ENCODE measurements around the gene NXN.
"Not testable (repeated sequence)": the region's sequence is repeated elsewhere in the genome, so short reads cannot be mapped to it uniquely, and the experiment has no call there.

The NXN gene

GRCh38 chr17:760371-760770 is 219.2 kb downstream of the NXN start:
- TF ChIP-seq CTCF (IDR thresholded peaks at IDR 0.05; ENCODE audit: control insufficient read depth, extremely low read depth, insufficient read depth), result no peak
- no peak for DNase-seq (ENCODE audit: low read depth)
- no peak overlapping the region for H3K4me3 ChIP-seq (ENCODE audit: low read depth, low read length)

DNA sequence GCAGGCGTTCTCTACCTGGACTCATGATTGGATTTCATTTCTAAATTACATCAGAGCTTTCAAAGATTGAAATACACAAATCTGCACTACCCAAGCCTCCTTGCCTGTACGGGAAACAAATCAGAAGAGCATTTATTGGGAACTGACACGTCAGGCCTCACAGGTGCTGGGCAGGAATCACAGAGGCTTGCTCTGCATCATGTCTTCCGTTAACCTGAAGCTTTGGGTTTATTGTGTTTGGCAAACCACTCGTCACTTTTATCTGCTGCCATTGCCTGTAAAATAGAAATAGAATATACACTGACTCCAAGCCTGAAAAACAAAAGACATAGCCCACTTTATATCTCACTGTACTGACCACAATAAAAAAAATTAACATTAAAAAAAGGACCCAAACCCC is 219.6 kb downstream of the NXN start:
- no peak for TF ChIP-seq CTCF (IDR thresholded peaks at IDR 0.05; ENCODE audit: control insufficient read depth, extremely low read depth, insufficient read depth)
- H3K4me3 ChIP-seq (ENCODE audit: low read depth, low read length), result no peak overlapping the region
- no peak for DNase-seq (ENCODE audit: low read depth)

- H3K4me3 ChIP-seq (ENCODE audit: low read depth, low read length); DNase-seq (ENCODE audit: low read depth): not testable (repeated sequence)
Measured at GRCh38 chr17:756010-756567, 223.5 kb downstream of the NXN start.

DNA sequence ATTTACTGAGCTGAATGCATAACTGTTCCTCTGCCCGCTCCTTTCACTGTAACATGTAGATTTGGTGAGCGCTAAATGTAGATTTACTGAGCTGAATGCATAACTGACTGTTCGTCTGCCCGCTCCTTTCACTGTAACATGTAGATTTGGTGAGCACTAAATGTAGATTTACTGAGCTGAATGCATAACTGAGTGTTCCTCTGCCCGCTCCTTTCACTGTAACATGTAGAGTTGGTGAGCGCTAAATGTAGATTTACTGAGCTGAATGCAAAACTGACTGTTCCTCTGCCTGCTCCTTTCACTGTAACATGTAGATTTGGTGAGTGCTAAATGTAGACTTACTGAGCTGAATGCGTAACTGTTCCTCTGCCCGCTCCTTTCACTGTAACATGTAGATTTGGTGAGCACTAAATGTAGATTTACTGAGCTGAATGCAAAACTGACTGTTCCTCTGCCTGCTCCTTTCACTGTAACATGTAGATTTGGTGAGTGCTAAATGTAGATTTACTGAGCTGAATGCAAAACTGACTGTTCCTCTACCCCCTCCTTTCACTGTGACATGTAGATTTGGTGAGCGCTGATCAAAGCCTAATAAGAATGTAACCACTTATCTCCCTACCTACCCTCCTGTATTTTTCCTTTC is 224.1 kb downstream of the NXN start:
- not testable (repeated sequence) for H3K4me3 ChIP-seq (ENCODE audit: low read depth, low read length); DNase-seq (ENCODE audit: low read depth)

DNA sequence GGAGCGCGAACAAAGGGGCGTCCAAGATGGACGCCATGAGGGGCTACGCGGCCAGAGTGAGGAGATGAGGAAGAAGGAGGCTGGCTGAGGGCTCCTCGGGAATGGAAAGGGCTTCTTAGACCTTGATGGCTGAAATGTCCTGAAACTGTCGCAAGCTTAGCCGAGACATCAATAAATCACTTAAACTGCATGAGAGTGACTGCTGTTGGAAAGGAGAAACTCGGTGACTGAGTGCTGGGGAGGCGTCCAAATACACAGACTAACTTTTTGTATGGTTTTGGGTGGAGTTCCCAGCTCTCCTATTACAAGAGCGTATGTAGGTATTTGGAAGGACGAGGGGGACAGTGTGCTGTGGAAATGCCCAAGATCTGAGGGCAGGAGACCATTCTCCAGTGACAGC is 226.2 kb downstream of the NXN start:
- no peak for DNase-seq (ENCODE audit: low read depth)
- no peak overlapping the region for H3K4me3 ChIP-seq (ENCODE audit: low read depth, low read length)
- no peak for TF ChIP-seq CTCF (IDR thresholded peaks at IDR 0.05; ENCODE audit: control insufficient read depth, extremely low read depth, insufficient read depth)

DNA sequence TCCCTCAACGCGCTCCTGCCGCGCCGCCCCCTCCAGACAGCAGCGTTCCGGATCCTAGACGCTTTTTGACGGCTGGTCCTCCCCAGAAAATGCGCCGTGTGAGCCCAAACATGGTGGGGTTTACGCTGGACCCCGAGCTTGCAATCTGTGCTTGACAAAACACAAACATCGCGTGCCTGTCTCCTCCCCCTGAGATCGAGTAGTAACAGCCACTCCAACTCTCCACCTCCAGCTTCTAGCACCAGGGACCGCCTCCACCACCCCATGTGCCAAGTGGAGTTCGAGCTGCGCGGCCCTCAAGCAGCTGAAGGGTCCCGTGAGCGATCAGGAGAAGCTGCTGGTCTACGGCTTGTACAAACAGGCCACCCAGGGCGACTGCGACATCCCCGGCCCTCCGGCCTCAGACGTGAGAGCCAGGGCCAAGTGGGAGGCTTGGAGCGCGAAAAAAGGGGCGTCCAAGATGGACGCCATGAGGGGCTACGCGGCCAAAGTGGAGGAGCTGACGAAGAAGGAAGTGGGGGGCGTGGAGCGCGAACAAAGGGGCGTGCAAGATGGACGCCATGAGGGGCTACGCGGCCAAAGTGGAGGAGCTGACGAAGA is 226.9 kb downstream of the NXN start:
- H3K4me3 ChIP-seq (ENCODE audit: low read depth, low read length), result peak overlapping the region; percentile 86
- no peak for TF ChIP-seq CTCF (IDR thresholded peaks at IDR 0.05; ENCODE audit: control insufficient read depth, extremely low read depth, insufficient read depth)
- DNase-seq (ENCODE audit: low read depth), result peak; percentile 42

GRCh38 chr17:752002-752619 is 227.5 kb downstream of the NXN start, which contains the start of gene GEMIN4:
Gene GEMIN4, minus strand, starts transcription at chr17:752264. Its CDS starts 122 bp downstream, at chr17:752142.
- peak within 1 kb of the TSS; percentile 86 for H3K4me3 ChIP-seq (ENCODE audit: low read depth, low read length)
- DNase-seq (ENCODE audit: low read depth), result peak; percentile 54
- TF ChIP-seq CTCF (IDR thresholded peaks at IDR 0.05; ENCODE audit: control insufficient read depth, extremely low read depth, insufficient read depth), result peak; percentile 92

Measured in LNCaP clone FGC (cell line).